GM18520 (cell line): ENCODE data around the gene ZNF25.
"Not testable (repeated sequence)": the region's sequence is repeated elsewhere in the genome, so short reads cannot be mapped to it uniquely, and the experiment has no call there.

ENCODE experiments used
- ATAC-seq: cut with Tn5 transposase; IDR thresholded peaks from one replicate; pipeline ENCODE4 v1.9.1; 2021; ENCODE audit not compliant: unreplicated experiment

ZNF25 gene

GRCh38 chr10:37948210-37948609, 28.2 kb downstream of the ZNF25 start:
- no peak for ATAC-seq

- ATAC-seq: no peak
Measured at GRCh38 chr10:37947526-37947925, 28.9 kb downstream of the ZNF25 start.

DNA sequence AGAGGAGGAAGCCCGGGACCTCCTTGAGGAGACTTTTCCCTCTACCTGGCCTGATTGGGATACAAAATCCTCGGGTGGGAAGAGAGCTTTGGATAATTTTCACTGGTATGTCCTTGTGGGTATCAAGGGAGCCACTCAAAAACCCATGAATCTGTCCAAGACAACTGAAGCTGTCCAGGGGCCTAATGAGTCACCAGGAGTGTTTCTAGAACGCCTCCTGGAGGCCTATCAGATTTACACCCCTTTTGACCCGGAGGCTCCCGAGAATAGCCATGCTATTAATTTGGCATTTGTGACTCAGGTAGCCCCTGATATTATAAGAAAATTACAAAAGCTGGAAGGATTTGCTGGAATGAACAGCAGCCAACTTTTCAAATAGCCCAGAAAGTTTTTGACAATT, 38.6 kb downstream of the ZNF25 start:
- ATAC-seq: no peak

DNA sequence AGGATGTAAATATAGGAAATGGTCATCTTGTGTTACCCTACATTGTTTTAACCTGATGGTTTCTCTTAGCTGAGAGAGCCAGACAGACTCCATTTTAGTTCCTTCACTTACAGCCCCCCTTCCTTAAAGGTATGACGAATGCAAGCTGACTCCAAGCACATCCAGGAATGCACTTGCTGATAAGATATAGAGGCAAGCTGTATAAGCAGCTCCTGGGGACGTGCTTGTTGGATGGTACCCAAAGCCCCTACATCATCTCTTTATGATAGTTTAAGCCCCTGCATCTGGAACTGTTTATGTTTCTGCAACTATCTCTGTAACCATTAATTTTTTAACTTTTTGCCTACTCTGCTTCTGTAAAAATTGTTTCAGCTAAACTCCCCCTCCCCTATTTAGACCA, 41.7 kb downstream of the ZNF25 start:
- ATAC-seq: no peak

GRCh38 chr10:37930423-37930822, 46.0 kb downstream of the ZNF25 start:
- no peak for ATAC-seq

- not testable (repeated sequence) for ATAC-seq
Measured at GRCh38 chr10:37908165-37908564, 68.3 kb downstream of the ZNF25 start.

DNA sequence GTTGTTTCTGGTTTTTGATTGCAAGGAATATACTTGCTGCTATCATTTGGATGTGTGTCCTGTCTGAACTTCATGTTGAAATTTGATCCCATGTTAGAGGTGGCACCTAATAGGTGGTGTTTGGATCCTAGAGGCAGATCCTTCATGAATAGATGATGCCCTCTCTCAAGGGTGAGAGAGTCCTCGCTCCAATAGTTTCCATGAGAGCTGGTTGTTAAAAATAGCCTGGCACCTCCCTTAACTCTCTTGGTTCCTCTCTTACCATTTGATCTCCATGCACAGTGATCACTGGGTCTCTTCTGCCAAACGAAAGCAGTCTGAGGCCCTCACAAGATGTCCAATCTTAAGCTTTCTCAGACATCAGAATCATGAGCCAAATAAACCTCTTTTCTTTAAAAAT, 70.1 kb downstream of the ZNF25 start:
- no peak for ATAC-seq
